GM18520 (cell line): ENCODE results near the gene SH3RF3.
"Not testable (repeated sequence)": the region's sequence is repeated elsewhere in the genome, so short reads cannot be mapped to it uniquely, and the experiment has no call there.

Experiments
- ATAC-seq: cut with Tn5 transposase; IDR thresholded peaks from one replicate; pipeline ENCODE4 v1.9.1; 2021; ENCODE audit not compliant: unreplicated experiment

SH3RF3 gene

DNA sequence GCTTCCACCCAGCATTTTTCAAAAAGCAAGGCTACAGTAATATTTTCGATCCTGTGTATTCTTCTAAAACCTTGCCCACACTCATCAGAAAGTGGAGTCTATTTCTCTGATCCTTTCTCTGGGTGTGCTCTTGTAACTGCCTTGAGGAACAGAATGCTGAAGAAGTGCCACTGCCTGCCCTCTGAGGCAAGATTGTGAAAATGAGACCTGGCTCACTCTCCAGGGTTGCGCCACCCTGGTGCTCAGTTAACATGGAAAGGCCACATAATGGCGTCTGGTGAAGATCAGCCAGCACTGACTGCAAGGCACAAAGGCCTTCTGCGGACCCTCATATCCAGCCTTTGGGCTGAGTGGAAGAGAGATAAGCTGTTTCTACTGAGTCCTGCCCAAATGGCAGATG lies 11.2 kb upstream of the SH3RF3 start:
- no peak for ATAC-seq

DNA sequence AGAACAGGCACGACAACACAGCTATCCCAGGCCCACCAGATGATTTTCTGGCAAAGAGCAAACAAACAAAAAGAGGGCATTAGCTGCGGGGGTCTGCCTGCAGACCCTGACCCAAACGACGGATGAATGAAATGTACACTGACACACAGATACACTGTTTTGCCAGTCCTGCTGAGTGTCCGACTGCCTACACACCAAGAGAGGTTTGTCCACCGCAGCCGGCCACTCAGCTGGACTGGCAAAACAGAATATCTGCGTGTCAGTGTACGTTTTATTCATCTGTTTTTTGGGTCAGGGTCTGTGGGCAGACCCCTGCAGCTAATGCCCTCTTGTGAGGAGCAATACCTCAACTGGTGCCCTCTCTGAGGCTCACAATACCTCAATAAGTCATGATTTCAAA lies 10.7 kb upstream of the SH3RF3 start:
- ATAC-seq: no peak

DNA sequence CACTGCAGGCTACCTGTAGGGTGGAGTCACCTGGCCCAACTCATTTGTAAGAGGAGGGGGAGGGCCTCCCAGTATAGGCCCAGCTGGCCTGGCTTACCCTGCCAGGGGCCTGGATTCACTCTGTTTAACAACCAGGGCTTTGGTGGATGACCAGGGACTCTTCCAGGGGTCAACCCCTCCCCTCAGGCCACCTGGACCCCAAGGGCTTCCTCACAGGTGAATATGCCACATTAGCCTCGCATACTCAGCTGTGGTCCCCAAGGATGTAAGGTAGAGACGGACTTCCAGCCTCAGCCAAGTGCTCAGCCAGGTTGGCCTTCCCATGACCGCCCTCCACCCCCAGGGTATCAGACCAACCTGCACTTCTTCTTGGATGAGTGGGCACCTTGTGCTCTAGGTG lies 8.8 kb upstream of the SH3RF3 start:
- no peak for ATAC-seq

DNA sequence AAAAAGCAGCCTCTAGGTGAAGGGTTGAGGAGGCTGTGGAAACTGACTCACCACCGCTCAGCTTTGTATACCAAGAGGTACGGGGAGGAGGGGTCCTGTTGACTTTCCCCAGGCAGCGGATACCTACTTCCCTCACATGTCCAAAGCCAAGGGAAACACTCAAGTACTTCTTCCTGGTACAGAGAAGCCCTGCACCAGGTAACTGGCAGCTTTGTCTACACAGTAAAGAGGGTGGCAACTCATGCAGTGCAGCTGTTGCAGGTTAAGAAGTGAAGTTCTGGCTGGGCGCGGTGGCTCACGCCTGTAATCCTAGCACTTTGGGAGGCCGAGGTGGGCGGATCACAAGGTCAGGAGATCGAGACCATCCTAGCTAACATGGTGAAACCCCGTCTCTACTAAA lies 8.3 kb upstream of the SH3RF3 start:
- not testable (repeated sequence) for ATAC-seq

DNA sequence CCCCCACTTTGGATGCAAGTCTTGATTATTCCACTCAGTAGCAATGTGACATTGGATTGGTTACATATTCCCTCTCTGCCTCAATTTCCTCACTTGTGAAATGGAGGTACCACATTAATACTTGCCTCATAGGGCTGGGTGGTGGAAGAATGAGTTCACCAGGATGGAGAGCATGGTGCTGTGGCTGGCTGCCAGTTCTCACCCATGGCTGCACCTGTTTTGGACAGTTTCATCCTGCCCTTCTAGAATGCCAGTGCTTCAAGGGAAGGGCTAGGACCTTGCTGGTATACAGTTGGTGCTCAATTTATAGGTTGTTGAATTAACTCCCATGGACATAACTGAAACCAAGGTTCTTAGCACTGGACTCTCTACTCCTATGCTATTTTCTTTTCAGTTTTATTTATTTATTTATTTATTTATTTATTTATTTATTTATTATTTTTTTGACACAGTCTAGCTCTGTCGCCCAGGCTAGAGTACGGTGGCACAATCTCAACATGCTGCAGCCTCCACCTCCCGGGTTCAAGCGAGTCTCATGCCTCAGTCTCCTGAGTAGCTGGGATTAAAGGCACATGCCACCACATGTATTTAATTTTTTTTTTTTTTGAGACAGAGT lies 5.3 kb upstream of the SH3RF3 start:
- ATAC-seq: no peak

DNA sequence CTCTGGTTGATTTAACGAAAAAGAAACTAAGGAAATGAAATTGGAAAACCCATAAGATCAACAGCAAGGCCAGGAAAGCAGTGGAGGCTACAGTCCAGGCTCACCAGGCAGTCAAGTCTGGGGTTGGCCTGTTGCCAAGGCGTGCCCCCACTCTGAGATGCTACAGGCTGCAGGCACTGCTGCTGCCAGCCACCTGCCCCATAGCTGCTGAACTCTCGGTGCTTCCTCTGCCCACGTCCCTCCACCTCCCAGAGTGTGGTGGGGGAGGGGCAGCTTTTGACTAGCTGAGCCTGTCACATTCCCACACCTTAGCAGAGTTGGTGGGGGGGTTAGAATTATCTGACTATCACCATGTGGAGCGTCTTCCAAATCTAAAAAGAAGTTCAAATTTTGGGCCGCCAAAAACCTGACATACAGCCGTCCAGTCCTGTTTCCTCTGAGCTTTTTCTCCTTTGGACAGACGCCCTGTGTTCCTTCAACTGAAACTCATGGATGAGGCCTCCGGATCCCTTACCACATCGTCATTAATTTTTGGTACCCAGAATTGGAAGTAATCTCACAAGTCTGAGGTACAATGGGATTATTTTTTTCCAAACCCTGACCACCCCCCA lies 3.9 kb upstream of the SH3RF3 start:
- no peak for ATAC-seq

DNA sequence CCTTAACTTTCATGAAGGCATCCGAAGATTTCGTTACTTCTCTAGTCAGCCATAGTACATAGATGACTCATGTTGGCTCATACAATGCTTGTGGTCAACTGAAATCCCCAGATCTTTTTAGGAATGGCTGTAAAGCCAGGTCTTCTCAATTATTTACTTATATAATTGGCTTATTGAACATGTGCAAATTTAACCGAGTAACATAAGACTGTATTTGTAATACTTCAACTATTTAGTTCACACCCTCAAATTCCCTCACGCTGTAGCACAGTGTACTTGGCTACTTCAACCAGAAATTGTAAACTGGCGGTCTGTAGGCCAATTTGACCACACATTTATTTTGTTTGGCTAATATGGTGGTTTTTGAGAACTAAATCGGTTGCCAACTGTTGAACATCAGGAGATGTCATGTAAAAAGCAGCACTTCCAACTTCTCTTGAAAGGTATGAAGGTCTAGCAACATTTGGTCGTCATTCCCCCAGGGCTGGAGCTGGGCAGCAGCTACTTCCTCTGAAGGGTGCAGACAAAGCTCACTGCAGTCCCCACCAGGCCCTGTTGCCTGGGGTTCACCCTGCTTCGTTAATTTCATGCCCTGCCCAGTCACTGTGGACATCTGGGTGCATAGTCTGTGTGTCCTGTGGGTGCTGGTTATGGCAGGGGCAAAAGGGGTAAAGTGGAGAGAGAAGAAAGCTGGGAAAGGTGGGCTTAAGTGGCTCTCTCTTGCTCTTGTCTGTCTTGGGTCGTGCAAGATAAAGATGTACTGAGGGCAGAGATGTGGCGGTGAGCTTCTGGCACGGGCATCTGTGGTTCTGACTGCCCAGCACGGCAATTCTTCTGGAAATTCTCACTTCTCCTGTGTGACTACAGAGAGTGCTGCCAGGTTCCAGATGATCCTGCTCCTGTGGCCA lies 3.2 kb upstream of the SH3RF3 start:
- no peak for ATAC-seq

DNA sequence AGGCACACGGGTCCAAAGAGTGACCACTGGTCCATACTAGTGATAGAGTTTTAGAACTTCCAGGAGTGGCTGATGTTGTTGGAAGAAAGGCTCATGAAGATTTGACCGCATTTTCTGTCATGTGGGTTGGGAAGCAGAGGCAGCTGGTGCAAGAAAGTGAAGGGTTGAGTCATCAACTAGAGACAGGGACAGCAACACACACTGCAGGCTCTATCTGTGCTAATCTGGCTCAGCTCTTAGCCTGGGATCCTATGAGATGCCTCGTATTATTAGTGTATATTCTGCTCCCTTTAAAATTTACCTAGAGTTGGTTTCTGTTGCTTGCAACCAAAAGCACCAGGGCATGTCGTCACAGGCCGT lies 2.5 kb upstream of the SH3RF3 start:
- ATAC-seq: no peak

DNA sequence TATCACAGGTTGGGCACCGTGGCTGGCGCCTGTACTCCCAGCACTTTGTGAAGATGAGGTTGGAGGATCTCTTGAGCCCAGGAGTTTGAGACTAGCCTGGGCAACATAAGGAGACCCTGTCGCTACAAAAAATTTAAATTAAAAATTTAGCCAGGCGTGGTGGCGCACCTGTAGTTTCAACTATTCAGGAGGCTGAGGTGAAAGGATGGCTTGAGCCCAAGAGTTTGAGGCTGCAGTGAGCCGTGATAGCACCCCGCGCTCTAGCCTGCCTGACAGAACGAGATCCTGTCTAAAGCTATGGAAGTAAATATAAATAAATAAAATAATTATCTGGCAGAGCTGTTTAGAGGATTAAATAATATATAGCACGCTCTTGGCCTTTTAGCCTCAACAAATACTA lies 1.4 kb upstream of the SH3RF3 start:
- ATAC-seq: no peak

DNA sequence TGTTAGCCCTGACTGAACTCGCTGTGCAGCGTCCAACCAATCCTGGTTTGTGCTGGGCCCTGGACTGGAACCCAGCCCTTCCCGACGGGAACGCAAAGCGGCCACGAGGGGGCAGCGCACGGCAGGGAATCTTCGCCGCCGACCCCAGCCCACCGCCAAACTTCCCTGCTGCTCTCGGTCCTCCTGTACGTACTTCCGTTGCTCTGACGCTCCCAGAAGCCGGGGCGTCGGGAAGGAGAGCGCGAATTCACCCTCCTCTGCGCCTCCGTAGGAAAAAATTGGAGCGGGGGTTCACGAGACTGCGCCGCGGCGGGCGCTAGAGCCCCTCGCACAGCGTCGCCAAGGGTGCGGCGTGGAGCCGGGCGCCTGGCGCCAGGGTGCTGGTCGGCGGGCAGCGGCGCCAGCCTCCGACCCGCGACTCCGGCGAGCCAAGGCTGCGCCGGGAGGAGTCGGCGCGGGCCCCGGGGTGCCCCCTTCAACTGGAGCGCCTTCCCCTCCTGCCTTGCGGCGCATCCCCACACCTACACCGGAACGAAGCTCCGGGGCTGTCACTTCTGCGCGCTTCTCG lies 873 bp upstream of the SH3RF3 start:
- no peak for ATAC-seq

DNA sequence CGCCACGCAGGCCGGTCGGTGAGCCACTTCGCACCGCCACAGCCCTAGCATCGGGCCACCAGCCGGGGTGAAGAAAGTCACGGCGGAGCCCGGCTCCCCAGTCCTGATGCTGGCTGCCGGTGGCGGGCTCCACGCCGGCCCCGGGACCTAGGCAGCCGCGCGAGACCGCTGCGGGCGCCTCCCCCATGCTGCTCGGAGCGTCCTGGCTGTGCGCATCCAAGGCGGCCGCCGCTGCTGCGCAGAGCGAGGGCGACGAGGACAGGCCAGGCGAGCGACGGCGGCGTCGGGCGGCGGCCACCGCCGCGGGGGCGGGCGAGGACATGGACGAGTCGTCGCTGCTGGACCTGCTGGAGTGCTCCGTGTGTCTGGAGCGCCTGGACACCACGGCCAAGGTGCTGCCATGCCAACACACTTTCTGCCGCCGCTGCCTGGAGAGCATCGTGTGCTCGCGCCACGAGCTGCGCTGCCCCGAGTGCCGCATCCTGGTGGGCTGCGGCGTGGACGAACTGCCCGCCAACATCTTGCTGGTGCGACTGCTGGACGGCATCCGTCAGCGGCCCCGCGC lies 433 bp downstream of the SH3RF3 start:
- ATAC-seq: no peak

DNA sequence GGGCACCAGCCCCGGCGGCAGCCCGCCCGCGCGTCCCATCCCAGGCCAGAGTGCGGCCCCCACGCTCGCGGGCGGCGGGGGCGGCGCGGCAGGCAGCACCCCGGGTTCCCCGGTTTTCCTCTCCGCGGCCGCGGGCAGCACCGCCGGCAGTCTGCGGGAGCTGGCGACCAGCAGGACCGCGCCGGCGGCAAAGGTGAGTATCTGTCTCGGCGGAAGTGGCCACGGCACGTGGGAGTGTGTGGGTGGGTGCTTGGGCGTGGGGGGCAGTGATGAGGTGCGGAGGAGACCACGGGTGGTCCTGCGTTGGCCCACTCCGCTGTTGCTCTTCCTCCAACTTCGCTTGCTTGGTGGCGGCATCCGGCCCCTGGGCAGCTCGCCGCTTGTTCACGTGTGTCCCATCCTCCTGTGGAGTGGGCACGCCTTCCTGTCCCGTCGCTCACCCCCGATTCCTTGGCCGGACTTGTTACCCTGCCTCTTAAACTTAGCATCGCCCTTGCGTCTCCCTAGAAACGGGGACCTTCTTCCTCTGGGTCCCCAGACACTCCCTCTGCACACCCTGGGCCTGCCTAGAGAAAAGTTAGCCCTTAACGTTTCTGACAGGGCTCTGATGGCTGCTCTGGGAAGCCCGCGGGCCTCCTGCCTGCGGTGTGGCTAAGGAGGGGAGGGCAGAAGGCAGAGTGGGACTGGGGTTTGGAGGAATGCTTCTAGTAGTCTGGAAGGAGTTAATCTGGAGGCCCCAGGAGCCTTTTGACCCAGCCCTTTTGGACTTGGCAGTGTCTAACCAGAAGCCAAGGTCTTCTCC lies 1.1 kb downstream of the SH3RF3 start:
- ATAC-seq: no peak

DNA sequence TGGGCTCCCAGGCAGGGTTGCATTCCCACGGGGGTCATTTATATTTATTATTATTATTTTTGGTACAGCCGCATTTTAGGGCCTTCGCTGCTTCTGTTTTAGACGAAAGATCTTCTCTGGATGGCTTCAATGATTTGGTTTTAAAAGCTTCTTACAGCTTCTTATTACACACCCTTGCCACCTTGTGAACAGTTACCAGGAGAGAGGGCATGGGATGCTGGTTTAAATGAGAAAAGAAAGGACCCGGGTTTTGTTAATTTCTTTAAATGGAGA lies 1.7 kb downstream of the SH3RF3 start:
- no peak for ATAC-seq

DNA sequence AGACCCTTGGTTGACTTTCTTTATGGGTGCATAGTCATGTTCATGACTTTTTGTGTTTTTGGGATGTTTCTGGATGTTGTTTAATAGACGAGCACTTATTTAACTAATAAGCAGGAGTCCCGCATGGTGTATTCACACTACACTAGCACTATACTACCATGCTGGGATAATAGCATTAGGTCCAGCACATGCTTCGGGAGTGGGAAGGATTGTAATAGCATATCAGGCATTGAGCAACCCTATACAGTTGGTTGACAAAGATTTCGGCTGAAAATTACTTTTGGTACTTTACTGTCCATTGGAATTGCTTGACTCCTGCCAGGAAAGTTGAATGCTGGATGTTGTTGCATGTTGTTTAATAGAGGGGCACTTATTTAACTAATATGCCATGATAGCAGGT lies 2.8 kb downstream of the SH3RF3 start:
- ATAC-seq: no peak

DNA sequence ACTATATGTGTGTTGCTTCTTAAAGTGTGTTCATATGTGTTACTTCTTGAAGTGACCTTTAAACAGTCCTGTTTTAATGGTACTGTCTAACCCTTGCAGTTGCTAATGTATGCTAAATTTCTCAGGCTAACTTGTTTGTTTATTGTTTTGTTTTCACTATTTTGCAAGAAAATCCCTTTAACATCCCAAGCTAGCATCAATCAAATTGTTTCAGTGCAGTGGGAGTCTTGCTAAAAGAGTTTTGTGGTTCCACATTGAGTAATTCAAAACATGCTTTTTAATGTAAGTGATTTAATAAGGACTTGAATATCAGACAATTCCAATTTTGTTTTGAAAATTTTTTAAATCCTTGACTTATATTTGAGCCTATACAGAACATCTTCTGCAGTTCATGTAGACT lies 3.6 kb downstream of the SH3RF3 start:
- ATAC-seq: no peak

DNA sequence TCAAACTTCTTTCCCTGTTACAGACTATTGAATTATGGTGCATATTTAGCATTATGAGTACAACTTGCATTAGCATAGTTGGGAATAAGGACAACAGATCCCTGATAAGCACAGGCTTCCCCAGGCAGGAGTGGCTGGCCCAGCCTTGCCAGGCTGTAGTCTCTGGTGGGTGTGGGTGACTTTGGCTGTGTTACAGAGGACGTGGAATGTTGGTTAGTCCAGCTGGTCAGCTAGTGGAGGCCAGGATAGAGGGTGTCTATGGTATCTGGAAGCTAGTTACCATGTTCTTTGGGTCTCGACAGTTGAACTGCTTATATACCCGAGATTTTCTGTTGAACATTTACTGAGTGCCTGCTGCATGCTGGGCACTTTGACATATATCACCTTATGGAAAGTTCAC lies 4.7 kb downstream of the SH3RF3 start:
- no peak for ATAC-seq

DNA sequence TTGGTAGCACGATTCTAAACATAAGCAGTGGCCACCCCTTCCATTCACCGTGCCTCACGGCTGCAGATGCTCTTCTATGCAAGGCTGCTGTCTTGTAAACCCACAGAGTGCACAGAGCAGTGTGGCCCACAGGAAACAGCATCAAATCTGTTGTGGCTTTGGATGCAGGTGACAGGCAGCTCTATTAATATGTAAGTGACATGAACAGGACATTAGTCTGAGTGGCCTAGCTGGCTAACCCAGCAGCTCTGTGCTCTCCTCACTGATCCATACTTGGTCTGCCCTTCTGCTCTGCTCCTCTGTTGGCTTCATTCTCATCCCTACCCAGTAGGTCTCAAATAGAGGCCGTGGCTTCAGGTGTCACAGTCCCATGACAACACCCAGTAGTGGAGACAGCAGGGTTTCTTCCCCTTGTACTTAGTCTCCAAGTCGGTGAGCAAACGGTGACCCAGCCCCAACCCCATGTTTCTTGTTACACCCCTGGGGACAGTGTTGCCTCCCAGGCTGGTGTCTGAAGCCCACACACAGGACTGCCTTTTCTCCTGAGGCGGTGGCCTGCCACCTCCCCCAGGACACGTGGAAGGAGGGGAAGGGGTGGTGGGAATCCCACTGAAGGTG lies 5.8 kb downstream of the SH3RF3 start:
- ATAC-seq: no peak

DNA sequence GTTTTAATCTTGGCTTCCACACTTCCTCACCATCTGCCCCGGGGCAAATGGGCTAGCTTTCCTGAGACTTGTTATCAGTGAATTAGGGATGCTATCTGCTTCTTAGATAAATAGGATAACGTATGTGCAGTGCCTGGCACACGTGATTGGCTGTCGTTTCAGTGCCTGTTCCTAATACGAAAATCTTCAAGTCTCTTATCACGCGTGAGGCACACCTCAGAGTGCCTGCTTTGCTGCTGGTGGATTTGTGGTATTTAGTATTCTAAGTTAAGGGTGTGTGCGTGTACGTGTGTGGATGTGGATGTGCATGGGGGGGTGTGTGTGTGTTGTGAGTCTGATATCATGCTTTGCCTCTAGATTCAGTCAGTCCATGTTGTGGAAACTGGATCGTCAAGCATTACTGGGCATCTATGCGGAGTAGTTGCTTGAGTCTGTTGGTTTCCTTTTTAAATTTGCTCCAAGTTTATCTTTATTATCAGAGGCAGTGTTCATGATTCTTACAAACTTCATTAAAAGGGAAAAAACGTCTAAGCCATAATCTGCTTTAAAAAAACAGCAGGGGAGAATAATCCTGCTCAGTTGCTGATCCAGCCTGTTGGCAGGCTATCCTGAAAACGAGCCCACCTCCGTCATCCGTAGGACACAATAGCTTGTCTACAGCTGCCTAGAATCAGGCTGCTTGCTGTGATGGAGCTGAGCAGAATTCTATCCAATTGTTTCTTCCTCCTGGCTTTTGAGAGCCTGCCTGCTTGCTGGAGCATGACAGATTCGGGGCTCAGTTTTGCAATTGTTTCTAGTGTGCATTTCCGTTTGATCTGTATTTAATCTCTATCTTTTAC lies 6.6 kb downstream of the SH3RF3 start:
- ATAC-seq: no peak

DNA sequence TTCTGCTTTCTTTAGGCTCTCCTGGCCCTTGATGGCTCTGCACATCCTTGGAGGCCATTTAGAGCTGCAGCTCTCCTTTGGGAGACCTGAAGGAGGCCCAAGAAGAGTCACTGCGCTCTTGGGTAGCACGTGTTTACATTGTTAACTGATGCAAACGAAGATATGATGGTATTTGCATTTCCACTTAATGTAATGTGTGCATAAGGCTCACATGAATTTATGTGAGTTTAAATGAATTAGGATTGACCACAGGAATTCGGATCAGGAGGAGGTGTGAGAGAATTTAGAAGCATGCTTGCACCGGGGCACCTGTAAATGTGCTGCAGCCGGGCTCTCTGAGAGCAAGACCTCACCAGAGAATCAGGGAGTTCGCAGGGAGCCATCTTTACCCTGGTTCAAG lies 7.5 kb downstream of the SH3RF3 start:
- ATAC-seq: no peak

DNA sequence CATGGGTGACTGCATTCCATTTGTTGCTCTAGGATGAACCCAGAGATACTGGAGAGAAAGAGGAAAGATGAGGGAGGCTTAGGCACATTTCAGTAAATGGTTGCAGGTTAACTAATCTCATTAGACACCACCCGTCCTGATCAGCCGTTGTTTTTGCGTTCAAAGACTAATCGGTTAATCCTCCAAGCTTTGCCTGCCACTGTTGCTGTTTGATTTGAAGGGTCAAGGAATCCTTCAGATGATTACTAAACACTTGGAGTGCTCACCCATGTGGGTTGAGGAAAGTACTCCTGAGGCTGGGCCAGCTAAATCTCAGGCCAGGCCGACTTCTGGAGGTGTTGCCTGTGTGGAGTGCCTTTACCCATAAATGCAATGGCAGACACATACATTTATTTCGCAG lies 8.6 kb downstream of the SH3RF3 start:
- no peak for ATAC-seq
